ENCODE measurements around the gene DVL1. TPM values are rescaled to one million over a fixed set of nuclear protein-coding genes. Genes with fewer than 3 reads are reported as not detected.

DVL1 gene
- total RNA-seq, 1 donor from 2014 or later, result 33.0 TPM

- no peak for DNase-seq
Measured at GRCh38 chr1:1296070-1297061, 52.9 kb downstream of the DVL1 start.

DNA sequence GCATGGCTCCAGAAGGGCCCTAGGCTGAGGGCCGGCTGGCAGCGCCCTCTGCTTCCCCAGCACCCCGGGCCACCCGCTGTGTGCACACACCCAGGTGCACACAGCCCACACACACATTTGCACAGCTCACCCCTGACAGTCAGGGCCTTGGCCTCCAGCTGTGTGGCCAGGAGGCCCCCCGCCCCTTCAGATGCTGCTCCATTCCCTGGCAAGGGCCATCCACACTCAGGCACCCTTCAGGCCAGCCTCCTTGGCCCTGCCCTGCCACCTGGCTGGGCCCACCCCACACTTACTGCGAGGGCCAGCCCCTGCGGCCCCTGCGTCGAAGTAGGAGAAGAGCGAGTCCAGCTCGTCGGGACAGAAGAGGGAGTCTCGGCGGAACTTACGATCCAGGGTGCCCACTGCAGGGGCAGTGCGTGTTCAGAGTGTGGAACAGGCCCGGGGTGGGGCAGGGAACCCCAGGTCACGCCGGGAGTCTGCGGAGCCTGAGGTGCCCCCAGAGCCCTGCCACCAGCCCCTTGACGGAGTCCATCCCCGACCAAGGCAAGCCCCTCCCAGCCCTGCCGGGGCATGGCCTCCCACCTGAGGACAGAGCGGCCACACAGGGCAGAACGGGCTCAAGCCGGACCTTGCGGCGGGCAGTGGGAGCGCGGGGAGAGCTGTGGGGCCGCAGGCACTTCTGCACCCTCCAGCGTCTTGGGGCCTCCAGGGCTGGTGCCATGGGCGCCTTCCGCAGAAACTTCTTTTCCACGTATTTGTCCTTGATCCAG, 53.9 kb downstream of the DVL1 start:
- DNase-seq, result no peak

- no peak for DNase-seq
Measured at GRCh38 chr1:1294250-1294890, 54.8 kb downstream of the DVL1 start.

DNA sequence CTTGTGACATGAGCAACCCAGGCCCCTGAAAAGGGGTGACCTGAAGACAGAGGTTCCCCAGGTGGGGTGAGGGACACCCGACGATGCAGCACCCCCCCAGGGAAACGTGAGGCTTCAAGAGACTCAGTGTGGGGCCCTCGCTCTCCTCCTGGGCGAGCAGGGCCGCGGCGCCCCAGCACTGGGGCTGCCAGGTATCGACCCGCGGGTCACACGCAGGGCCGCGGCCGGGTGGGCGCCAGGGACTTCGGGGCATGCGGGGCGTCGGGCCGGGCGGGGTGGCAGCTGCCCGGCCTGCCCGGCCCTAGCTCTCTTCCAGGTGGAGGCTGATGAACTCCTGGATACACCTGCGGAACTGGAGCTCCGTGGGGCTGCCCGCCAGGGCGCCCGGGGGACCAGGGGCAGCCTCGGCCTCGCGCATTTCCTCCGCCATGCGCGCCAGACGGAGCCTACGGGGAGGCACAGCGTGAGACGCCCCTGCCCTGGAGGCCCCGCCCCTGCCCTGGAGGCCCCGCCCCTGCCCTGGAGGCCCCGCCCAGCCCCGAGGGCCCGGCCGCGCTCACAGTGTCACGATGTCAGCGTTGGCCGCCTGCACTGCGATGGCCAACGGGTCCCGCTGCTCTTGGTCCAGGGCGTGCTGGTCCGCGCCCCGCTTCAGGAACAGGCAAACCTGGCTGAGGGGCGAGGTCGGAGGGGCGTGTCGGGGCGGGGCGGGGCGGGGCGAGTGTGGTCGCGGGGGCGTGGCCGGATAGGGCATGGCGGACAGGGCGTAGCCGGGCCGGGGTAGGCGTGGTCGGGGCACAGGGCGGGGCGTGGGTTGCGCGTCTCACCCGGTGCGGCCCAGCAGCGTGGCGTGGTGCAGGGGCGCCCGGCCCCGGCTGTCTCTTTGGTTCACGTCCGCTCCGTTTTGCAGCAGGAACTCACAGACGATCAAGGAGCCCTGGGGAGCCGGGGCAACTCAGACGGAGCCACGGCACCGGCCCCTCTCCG, 55.7 kb downstream of the DVL1 start:
- DNase-seq, result no peak

DNA sequence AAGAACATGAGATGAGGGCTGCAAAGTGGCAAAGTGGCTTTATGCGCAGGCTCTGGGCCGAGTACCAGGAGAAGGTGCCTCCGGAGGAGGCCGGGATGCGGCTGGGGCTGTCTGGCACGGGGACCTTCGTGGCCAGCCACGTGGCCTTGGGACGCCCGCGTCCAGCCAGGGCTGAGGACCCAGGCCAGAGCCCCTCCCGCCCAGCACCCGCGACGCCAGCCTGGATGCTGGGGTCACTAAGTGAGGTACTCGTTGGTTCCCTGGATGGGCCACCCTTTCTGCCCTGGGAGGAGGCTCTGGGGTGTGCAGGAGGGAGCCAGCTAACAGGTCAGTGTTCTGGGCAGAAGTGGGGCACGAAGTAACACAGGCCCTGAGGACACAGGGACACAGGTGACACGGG, 56.4 kb downstream of the DVL1 start:
- no peak for DNase-seq

DNA sequence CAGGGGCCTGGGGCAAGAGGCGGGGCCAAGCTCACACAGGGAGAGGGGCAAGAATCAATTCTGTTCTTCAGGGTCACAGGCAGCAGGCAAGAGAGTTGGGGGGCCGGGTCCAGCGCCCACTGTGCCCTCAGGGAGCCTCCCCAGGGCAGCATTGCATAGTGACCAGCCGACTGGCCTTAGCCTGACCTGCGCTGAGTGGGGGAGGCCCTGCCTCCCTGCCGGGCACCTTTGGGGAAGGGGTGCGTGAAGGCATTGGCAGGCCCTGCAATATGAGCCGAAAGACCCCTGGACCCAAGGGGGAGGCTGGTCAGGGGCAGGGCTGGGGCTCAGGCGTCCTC, 56.8 kb downstream of the DVL1 start:
- no peak for DNase-seq

GRCh38 chr1:1291548-1292441, 57.4 kb downstream of the DVL1 start:
- no peak for DNase-seq

- no peak for DNase-seq
Measured at GRCh38 chr1:1291023-1291528, 58.1 kb downstream of the DVL1 start.

GRCh38 chr1:1290238-1290731, 58.9 kb downstream of the DVL1 start:
- no peak for DNase-seq

DNA sequence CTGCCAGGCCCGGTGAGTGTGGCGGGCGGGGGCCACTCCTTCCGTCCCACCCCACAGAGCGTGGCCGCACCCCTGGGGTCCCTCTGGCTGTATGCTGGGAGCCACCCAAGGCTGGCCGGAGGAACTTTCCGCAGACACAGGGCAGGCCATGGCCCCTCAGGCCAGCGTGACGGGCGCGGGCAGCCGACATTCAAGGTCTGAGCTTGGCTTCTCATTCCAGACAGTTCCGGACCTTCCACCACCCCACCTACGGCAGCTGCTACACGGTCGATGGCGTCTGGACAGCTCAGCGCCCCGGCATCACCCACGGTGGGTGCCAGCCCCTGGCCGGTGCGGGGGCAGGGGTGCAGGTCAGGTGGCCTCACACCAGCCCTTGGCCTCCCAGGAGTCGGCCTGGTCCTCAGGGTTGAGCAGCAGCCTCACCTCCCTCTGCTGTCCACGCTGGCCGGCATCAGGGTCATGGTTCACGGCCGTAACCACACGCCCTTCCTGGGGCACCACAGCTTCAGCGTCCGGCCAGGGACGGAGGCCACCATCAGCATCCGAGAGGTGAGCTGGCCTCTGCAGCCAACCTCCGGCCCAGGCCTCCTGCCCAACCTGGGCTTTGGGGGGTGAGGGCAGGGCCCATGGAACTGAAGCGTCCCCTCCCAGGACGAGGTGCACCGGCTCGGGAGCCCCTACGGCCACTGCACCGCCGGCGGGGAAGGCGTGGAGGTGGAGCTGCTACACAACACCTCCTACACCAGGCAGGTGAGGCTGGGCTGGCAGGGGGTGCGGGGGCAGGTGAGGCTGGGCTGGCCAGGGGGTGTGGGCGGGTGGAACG, 61.7 kb downstream of the DVL1 start:
- DNase-seq, result no peak

DNA sequence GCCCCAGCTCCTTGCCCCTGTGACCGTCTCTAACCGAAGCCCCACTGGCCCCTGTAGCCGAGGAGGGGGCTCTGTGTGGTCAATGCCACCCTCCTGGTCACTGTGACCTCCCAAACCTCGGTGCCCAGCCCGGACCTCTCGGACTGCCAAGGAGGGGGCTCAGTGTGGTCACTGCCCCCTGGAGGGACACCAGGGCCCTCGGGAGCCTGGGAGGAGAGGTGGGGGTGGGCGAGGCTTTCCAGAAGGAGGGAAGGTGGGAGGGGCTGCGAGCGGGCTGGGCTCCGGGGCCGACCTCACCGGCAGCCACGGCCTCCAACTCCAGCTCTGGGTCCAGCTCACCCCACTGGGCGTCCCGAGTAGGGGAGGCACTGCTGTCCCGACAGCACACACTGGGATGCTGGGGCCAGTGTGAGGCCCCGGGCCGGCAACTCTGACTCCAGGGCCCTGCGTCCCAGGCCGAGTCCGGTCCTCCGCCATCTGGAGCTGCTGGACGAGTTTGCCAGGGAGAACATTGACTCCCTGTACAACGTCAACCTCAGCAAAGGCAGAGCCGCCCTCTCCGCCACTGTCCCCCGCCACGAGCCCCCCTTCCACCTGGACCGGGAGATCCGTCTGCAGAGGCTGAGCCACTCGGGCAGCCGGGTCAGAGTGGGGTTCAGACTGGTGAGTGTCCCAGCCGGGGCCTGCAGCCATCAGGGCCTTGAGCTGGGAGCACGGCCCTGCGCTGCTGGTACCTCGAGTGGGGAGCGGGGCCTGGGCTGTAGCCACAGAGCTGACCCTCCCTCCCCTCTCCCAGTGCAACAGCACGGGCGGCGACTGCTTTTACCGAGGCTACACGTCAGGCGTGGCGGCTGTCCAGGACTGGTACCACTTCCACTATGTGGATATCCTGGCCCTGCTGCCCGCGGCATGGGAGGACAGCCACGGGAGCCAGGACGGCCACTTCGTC, 62.6 kb downstream of the DVL1 start:
- no peak for DNase-seq

- no peak for DNase-seq
Measured at GRCh38 chr1:1285611-1286311, 63.5 kb downstream of the DVL1 start.

Small RNA genes lying within 50 kb of the gene (small RNA-seq; reads per million reads assigned to genes)
- not detected for gene MIR6726 (ENCODE audit: low replicate concordance)

Other genes with a start within 250 kb of the DVL1 start
- gene C1orf159, start 233.3 kb downstream of the DVL1 start, total RNA-seq, result 6.9 TPM
- gene TTLL10, start 175.5 kb downstream of the DVL1 start, total RNA-seq, result 0.39 TPM
- gene TNFRSF18, start 142.8 kb downstream of the DVL1 start, total RNA-seq, result 1.9 TPM
- 0.39 TPM for gene TNFRSF4, start 135.3 kb downstream of the DVL1 start, total RNA-seq
- 40.8 TPM for gene SDF4, start 117.4 kb downstream of the DVL1 start, total RNA-seq
- 7.0 TPM for gene B3GALT6, start 117.2 kb downstream of the DVL1 start, total RNA-seq
- 2.5 TPM for gene C1QTNF12, start 102.7 kb downstream of the DVL1 start, total RNA-seq
- 33.8 TPM for gene UBE2J2, start 75.6 kb downstream of the DVL1 start, total RNA-seq
- 1.4 TPM for gene SCNN1D, start 69.0 kb downstream of the DVL1 start, total RNA-seq
- 34.6 TPM for gene ACAP3, start 41.5 kb downstream of the DVL1 start, total RNA-seq
- 5.7 TPM for gene PUSL1, start 40.8 kb downstream of the DVL1 start, total RNA-seq
- 48.7 TPM for gene INTS11, start 24.8 kb downstream of the DVL1 start, total RNA-seq
- gene CPTP, start 24.6 kb downstream of the DVL1 start, total RNA-seq, result 8.7 TPM
- gene TAS1R3, start 18.1 kb downstream of the DVL1 start, total RNA-seq, result 0.39 TPM
- 59.7 TPM for gene MXRA8, start 9.1 kb upstream of the DVL1 start, total RNA-seq
- gene AURKAIP1, start 25.8 kb upstream of the DVL1 start, total RNA-seq, result 35.0 TPM
- 178 TPM for gene CCNL2, start 49.9 kb upstream of the DVL1 start, total RNA-seq
- 66.5 TPM for gene MRPL20, start 57.9 kb upstream of the DVL1 start, total RNA-seq
- gene ANKRD65, start 71.9 kb upstream of the DVL1 start, total RNA-seq, result 2.9 TPM
- 8.6 TPM for gene VWA1, start 86.3 kb upstream of the DVL1 start, total RNA-seq
- 0.39 TPM for gene ATAD3C, start 100.3 kb upstream of the DVL1 start, total RNA-seq
- gene ATAD3B, start 122.3 kb upstream of the DVL1 start, total RNA-seq, result 16.7 TPM
- gene ATAD3A, start 162.7 kb upstream of the DVL1 start, total RNA-seq, result 11.9 TPM
- gene TMEM240, start 191.2 kb upstream of the DVL1 start, total RNA-seq, result 2.1 TPM
- 33.9 TPM for gene SSU72, start 225.4 kb upstream of the DVL1 start, total RNA-seq

Data from skin of body (tissue), 3 donors.